Heart left ventricle (tissue), 16 donors: ENCODE data around the gene CLDN1. TPM values are rescaled to one million over a fixed set of nuclear protein-coding genes. Genes with fewer than 3 reads are reported as not detected.

ENCODE experiments used
- ATAC-seq, 4 donors: fragments of 200-7000 bp; cut with Tn5 transposase; one replicate each; pipeline ENCODE4 v1.9.1; 2020 to 2022; ENCODE audit warnings: moderate library complexity in 4 of 4, mild to moderate bottlenecking in 3 of 4, moderate number of reproducible peaks in 1 of 4
- DNase-seq, 5 donors: peaks; one replicate each; pipeline ENCODE4 v3.0.0-alpha.2; 2020
- H3K27ac ChIP-seq, 12 donors: fragments of 200-600 bp; sonication (generic) in 4 of 12; one replicate each; pipeline versions ENCODE4 v1.5.0 to v1.8.0; 2016 to 2022; ENCODE audit warnings: mild to moderate bottlenecking in 2 of 12
- H3K27me3 ChIP-seq, 9 donors: fragments of 200-600 bp; sonication (generic) in 2 of 9; one replicate each; pipeline versions ENCODE4 v1.5.1 to v1.8.0; 2016 to 2022; ENCODE audit warnings: mild to moderate bottlenecking in 3 of 9
- H3K36me3 ChIP-seq, 9 donors: fragments of 200-600 bp; sonication (generic) in 2 of 9; one replicate each; pipeline versions ENCODE4 v1.5.0 to v1.8.0; 2018 to 2022; ENCODE audit warnings: mild to moderate bottlenecking in 2 of 9
- H3K4me1 ChIP-seq, 12 donors: fragments of 200-600 bp; sonication (generic) in 4 of 12; one replicate each; pipeline versions ENCODE4 v1.5.0 to v1.8.0; 2016 to 2022; ENCODE audit warnings: mild to moderate bottlenecking in 3 of 12
- H3K4me3 ChIP-seq, 12 donors: fragments of 200-600 bp; sonication (generic) in 4 of 12; one replicate each; pipeline versions ENCODE4 v1.5.0 to v1.8.0; 2017 to 2022; ENCODE audit warnings: mild to moderate bottlenecking in 9 of 12, moderate library complexity in 4 of 12
- H3K9me3 ChIP-seq, 12 donors: fragments of 200-600 bp; sonication (generic) in 4 of 12; one replicate each; pipeline versions ENCODE4 v1.5.0 to v1.8.0; 2016 to 2022; ENCODE audit warnings: mild to moderate bottlenecking in 1 of 12
- CTCF ChIP-seq, 12 donors: fragments of 200-600 bp; sonication (generic) in 4 of 12; IDR thresholded peaks; one replicate each; pipeline versions ENCODE4 v1.5.0 to v1.8.0; 2018 to 2022; ENCODE audit warnings: antibody characterized with exemption in 12 of 12, mild to moderate bottlenecking in 5 of 12
- POLR2A ChIP-seq, 2 donors: fragments of 450-650 bp; IDR thresholded peaks; one replicate each; pipeline ENCODE4 v1.6.1; 2017; ENCODE audit warnings: antibody characterized with exemption in 2 of 2, mild to moderate bottlenecking in 2 of 2, moderate library complexity in 2 of 2
- WGBS, 4 donors: extraction: QIAGEN DNeasy Blood & Tissue Kit in 2 of 4; methylation state at CpG; one replicate each; pipeline versions ENCODE4 v1.1.5 to v1.1.7; 2013 to 2018; 5-methylcytosine and 5-hydroxymethylcytosine counted together
- intact Hi-C, 10 donors: fragments of 100-400 bp; cut with DNase I; formaldehyde crosslinking; loops; one replicate each; pipeline versions ENCODE4 v1.11.1 to v1.14.2; 2022
- polyA plus RNA-seq, 2 donors: library from polyadenylated mRNA; stranded (reverse); fragments of 200-250 nt; gene quantifications; one replicate each; pipeline ENCODE4 v1.2.3, GENCODE V29; 2013
- total RNA-seq, 9 donors: library from RNA; depleted of rRNA in 2 of 9; stranded (reverse); fragments of >200 nt in 2 of 9; fragmentation: NEBNext Ultra II Directional in 3 of 9; extraction: Animal tissue kit (Norgen Biotek cat#: 25700) in 3 of 9; gene quantifications; one replicate each; pipeline versions ENCODE4 v1.1.0 to v1.2.4, GENCODE V29; 2016 to 2023
- donor health status: ischemic (EF 13 %, LVEDD 7.1; RV severe dilation, severe dysfunction).
- donor health status: healthy with polysubstance abuse.
- donor health status: DM: no; HTN: yes; CAD: no.
- donor health status: DM: no; HTN: no; CAD: no.
- donor health status: ischemic (EF 25% LVEDD 6.9; RV normal size, moderate dysfunction).
- donor health status: ischemic (EF 25% LVEDD 5.7; RV mildly dilated, moderate dysfunction).
- donor health status: healthy.
- donor health status: DM: yes; HTN: yes; CAD: no.
- donor health status: ischemic (EF 35%, LVEDD 5.7; RV mildly dilated, moderate dysfunction).
- donor health status: nonischemic (EF 11% LVEDD 7.7; RV severe dilation, severe dysfunction).
- donor health status: DM: yes; HTN: yes; CAD: no.
- donor health status: PGD.
- donor health status: ischemic (EF 29% LVEDD 5.4; RV normal size, mild dysfunction).
- donor health status: nonischemic (EF 23%, LVEDD 6.1; RV moderate dilation, normal function).

CLDN1 gene
- total and polyA plus RNA-seq, 11 donors: 0.11 to 45.0 (median 0.26) TPM; not detected in 3

GRCh38 chr3:190293621-190294020 is 28.6 kb downstream of the CLDN1 start:
- intact Hi-C loops: no loop called here
- Histone ChIP-seq H3K9me3 (peaks cover 0 to 11% (median 0%) of the 10 kb centered on the region in 12 donors), H3K27me3 (no peaks in the 10 kb centered on the region), H3K36me3 (no peaks in the 10 kb centered on the region), H3K4me3 (no peak overlapping the region), H3K27ac (no peak overlapping the region), H3K4me1 (no peaks in the 10 kb centered on the region)
- WGBS, 4 donors: 87 to 93% (median 90%) methylated on average over 3 of the region's 3 CpGs
- DNase-seq (no peak), ATAC-seq (no peak)
- no peak for TF ChIP-seq CTCF (IDR thresholded peaks at IDR 0.05)
- TF ChIP-seq POLR2A (IDR thresholded peaks at IDR 0.05): no peak

- WGBS, 4 donors: 71 to 89% (median 72%) methylated on average over 3 of the region's 3 CpGs
- no peak for ATAC-seq
Observed at GRCh38 chr3:190291994-190292584, 30.2 kb downstream of the CLDN1 start.

GRCh38 chr3:190289989-190290388 is 32.3 kb downstream of the CLDN1 start:
- H3K9me3 ChIP-seq: peaks cover 0 to 23% (median 12%) of the 10 kb centered on the region in 12 donors
- H3K27ac ChIP-seq: no peak overlapping the region
- DNase-seq (no peak), ATAC-seq (no peak)
- no peaks in the 10 kb centered on the region for H3K36me3 ChIP-seq
- no peaks in the 10 kb centered on the region for H3K27me3 ChIP-seq
- 44 to 75% (median 64%) methylated on average over 2 of the region's 2 CpGs for WGBS, 4 donors
- TF ChIP-seq POLR2A (IDR thresholded peaks at IDR 0.05) (no peak), CTCF (IDR thresholded peaks at IDR 0.05) (no peak)
- H3K4me3 ChIP-seq: no peak overlapping the region
- no peaks in the 10 kb centered on the region for H3K4me1 ChIP-seq
- intact Hi-C loops: no loop called here

More at GRCh38 chr3:190291994-190292584, 30.2 kb downstream of the CLDN1 start:
- intact Hi-C loops: no loop called here
- H3K4me3 ChIP-seq: no peak overlapping the region
- H3K27ac ChIP-seq: no peak overlapping the region
- no peaks in the 10 kb centered on the region for H3K4me1 ChIP-seq
- no peak for DNase-seq
- no peaks in the 10 kb centered on the region for H3K36me3 ChIP-seq
- no peaks in the 10 kb centered on the region for H3K27me3 ChIP-seq
- TF ChIP-seq CTCF (IDR thresholded peaks at IDR 0.05): no peak
- TF ChIP-seq POLR2A (IDR thresholded peaks at IDR 0.05): no peak
- H3K9me3 ChIP-seq: peaks cover 0 to 11% (median 0%) of the 10 kb centered on the region in 12 donors

GRCh38 chr3:190288836-190289235 is 33.4 kb downstream of the CLDN1 start:
- ATAC-seq (no peak), DNase-seq (no peak)
- Histone ChIP-seq H3K4me3 (no peak overlapping the region), H3K36me3 (no peaks in the 10 kb centered on the region), H3K27ac (no peak overlapping the region), H3K27me3 (no peaks in the 10 kb centered on the region), H3K9me3 (peaks cover 0 to 32% (median 13%) of the 10 kb centered on the region in 12 donors), H3K4me1 (no peaks in the 10 kb centered on the region)
- intact Hi-C loops: no loop called here
- WGBS, 4 donors: 79 to 94% (median 86%) methylated on average over 2 of the region's 2 CpGs
- TF ChIP-seq POLR2A (IDR thresholded peaks at IDR 0.05): no peak
- no peak for TF ChIP-seq CTCF (IDR thresholded peaks at IDR 0.05)
